Nephron progenitor cell (in vitro differentiated cells): ENCODE measurements around the gene KCND2.

Experiments used
- DNase-seq: peaks from one replicate; pipeline ENCODE4 v3.0.0; 2021
- H3K27ac Mint-ChIP-seq: 2 replicates; pipeline ENCODE4 v1.8.0; 2021; ENCODE audit warnings: mild to moderate bottlenecking, moderate library complexity, mixed read lengths
- H3K27me3 Mint-ChIP-seq: 2 replicates; pipeline ENCODE4 v1.8.0; 2021; ENCODE audit warnings: mild to moderate bottlenecking, low read depth, mixed read lengths; ENCODE audit not compliant: poor library complexity
- H3K36me3 Mint-ChIP-seq: 2 replicates; pipeline ENCODE4 v1.8.0; 2021; ENCODE audit warnings: low read depth, mixed read lengths
- H3K4me1 Mint-ChIP-seq: 2 replicates; pipeline ENCODE4 v1.8.0; 2021; ENCODE audit warnings: mixed read lengths
- H3K4me3 Mint-ChIP-seq: 2 replicates; pipeline ENCODE4 v1.8.0; 2021; ENCODE audit warnings: mild to moderate bottlenecking, moderate library complexity, mixed read lengths
- H3K9me3 Mint-ChIP-seq: 2 replicates; pipeline ENCODE4 v1.8.0; 2021; ENCODE audit warnings: mild to moderate bottlenecking, moderate library complexity, mixed read lengths
- TF ChIP-seq, protein P1 (sequence below): fragments of 200-600 bp; sonication (generic); IDR thresholded peaks from 2 replicates; pipeline ENCODE4 v1.5.0; 2021; ENCODE audit warnings: antibody characterized with exemption

KCND2 gene

DNA sequence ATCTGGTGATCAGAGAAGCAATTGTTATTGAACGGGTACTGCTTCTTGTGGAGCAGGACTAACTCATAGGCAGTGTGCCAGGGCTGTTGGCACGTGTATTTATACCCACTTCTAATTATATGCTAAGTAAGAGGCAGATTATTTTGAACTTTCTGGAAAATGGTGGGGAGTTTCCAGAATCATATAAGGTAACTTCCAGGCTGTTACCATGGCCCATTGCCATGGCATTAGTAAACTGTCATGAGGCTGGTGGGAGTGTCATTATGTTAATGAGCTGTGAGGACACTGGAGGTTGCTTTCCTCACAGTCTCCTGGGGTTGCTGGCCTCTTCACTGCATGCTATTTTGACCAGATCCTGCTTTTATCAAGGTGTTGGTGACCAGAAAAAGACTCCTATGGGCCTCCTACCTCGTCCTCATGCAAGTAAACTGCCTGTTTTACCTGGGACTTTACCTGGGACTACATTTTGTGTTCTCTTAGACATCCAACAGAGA lies 122.6 kb downstream of the KCND2 start:
- Mint-ChIP-seq H3K27ac (no peak overlapping the region), H3K4me1 (no peaks in the 10 kb centered on the region), H3K27me3 (no peaks in the 10 kb centered on the region), H3K4me3 (no peak overlapping the region), H3K36me3 (no peaks in the 10 kb centered on the region), H3K9me3 (no peaks in the 10 kb centered on the region)
- DNase-seq = no peak
- TF ChIP-seq, protein P1, sequence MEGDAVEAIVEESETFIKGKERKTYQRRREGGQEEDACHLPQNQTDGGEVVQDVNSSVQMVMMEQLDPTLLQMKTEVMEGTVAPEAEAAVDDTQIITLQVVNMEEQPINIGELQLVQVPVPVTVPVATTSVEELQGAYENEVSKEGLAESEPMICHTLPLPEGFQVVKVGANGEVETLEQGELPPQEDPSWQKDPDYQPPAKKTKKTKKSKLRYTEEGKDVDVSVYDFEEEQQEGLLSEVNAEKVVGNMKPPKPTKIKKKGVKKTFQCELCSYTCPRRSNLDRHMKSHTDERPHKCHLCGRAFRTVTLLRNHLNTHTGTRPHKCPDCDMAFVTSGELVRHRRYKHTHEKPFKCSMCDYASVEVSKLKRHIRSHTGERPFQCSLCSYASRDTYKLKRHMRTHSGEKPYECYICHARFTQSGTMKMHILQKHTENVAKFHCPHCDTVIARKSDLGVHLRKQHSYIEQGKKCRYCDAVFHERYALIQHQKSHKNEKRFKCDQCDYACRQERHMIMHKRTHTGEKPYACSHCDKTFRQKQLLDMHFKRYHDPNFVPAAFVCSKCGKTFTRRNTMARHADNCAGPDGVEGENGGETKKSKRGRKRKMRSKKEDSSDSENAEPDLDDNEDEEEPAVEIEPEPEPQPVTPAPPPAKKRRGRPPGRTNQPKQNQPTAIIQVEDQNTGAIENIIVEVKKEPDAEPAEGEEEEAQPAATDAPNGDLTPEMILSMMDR = no peak

DNA sequence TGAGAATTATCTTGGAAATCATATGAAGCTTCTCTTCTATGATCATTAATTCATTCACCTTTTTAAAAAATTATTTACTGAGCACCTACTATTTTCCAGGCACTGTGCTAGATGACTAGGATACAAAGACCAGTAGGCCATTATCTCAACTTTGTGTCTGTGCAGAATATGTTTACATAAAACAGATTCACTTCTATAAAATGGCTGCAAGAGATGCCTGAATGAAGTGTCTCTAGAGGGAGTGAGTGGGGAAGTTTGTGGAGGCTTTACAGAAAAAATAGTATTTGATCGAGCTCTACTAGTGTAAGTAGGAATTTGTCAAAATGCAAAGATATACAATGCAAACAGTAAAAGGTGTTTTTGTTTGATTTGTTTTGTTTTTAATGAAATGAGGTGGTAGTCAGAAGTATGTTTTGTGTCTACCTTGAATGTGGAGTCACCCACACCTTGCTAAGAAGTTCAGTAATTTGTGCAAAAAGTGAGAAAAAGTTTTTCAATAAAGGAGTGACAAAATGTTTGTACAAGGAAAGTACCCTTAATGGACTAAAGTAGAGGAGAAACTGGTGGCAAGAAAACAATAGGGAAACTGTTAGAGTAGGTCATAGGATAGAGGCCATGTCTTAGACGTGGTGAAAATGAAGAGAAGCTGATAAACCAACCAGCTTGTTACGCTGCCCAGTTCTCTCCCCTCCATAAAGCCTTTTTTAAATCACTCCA lies 125.5 kb downstream of the KCND2 start:
- H3K27me3 Mint-ChIP-seq = no peaks in the 10 kb centered on the region
- no peak for DNase-seq
- no peak overlapping the region for H3K4me3 Mint-ChIP-seq
- H3K27ac Mint-ChIP-seq = no peak overlapping the region
- TF ChIP-seq, protein P1 = no peak
- no peaks in the 10 kb centered on the region for H3K4me1 Mint-ChIP-seq
- H3K9me3 Mint-ChIP-seq = no peaks in the 10 kb centered on the region
- H3K36me3 Mint-ChIP-seq = no peaks in the 10 kb centered on the region

DNA sequence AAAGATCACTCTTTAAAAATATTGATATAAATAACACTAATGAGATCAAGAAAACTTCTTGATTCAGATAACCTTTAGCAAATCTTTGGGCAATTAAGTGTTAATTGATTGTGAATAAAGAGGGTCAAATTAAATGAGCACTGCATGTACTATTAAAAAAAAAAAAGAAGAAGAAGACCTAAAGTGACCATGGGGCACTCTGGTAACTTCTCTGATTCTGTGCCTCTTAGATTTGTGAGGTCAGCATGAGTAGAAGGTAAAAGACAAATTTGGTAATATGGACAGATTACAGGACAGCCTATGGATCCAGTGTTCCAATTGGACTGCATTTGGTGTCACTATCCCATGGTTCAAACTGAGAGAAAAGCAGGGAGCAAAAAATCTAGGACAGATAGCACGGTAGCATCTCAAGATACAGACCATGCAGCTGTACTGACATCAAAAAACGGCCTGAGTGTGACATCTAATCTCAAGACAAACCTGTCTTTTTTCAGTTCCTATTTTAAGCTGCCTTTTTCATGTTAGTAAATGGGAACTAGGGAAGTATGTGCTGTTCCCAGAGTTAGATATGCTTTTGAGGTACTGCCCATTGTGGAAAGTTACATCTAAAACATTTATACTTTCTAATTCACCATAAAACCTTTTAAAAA lies 128.0 kb downstream of the KCND2 start:
- Mint-ChIP-seq H3K36me3 (no peaks in the 10 kb centered on the region), H3K4me1 (no peaks in the 10 kb centered on the region), H3K27ac (no peak overlapping the region), H3K9me3 (no peaks in the 10 kb centered on the region), H3K4me3 (no peak overlapping the region), H3K27me3 (no peaks in the 10 kb centered on the region)
- TF ChIP-seq, protein P1 = no peak
- no peak for DNase-seq

DNA sequence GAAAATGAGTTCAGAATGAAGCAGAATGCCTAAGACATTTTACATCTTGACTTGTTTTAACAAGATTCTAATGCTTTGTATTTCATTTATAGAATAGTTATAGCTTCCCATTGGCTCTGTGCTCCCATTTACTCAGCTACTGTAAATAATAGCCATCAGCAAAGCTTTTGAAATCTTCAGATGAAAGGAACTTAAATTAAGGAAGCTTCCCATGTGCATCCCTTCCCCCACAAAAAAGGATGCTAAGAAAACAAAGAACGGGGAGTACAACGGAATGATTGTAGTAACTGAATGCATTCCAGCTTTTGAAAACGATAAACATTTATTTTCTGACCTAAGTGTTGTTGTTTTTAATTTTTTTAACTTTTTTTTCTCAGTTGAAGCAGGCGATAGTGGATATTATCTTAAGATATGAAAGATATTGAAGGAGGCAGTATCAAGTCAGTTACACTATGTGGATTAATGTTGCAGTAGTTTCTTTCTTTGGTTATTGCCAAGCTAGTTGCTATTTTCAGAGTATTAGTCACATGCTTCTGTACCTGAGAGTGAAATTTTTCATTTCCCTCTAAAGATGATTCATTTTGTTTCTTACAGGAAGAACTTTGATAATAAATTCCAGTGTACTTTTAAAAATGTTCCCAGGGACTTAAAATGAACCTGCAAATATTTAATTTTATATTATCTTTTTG lies 129.2 kb downstream of the KCND2 start:
- H3K4me3 Mint-ChIP-seq = no peak overlapping the region
- H3K4me1 Mint-ChIP-seq = no peaks in the 10 kb centered on the region
- no peak for DNase-seq
- TF ChIP-seq, protein P1 = no peak
- no peaks in the 10 kb centered on the region for H3K36me3 Mint-ChIP-seq
- H3K27ac Mint-ChIP-seq = no peak overlapping the region
- no peaks in the 10 kb centered on the region for H3K27me3 Mint-ChIP-seq
- no peaks in the 10 kb centered on the region for H3K9me3 Mint-ChIP-seq

DNA sequence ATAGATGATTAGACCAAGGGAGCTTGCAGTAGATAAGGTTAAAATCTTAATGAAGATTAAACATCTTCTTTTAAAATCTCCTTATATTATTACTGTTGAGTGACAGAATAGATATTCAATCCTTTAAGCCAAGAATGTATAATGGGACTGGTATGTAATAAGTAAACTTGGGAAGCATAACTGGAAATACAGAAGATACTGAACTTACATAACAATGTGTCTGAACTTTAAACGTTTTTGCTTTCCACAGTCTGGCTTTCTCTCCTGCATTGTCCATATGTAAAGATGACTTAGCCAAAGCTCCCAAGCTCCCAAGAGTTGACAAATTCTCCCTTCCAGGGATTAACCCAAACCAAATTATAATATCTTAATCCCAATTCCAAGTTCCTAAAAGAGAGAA lies 129.8 kb downstream of the KCND2 start:
- DNase-seq = no peak
- H3K4me1 Mint-ChIP-seq = no peaks in the 10 kb centered on the region

More for the DNA sequence above, 129.8 kb downstream of the KCND2 start:
- no peaks in the 10 kb centered on the region for H3K9me3 Mint-ChIP-seq
- no peak overlapping the region for H3K4me3 Mint-ChIP-seq
- no peaks in the 10 kb centered on the region for H3K36me3 Mint-ChIP-seq
- TF ChIP-seq, protein P1 = no peak
- H3K27me3 Mint-ChIP-seq = no peaks in the 10 kb centered on the region
- H3K27ac Mint-ChIP-seq = no peak overlapping the region
